Osteoblast (primary cell): ENCODE data around the gene PTBP1. TPM values are rescaled to one million over a fixed set of nuclear protein-coding genes. Genes with fewer than 3 reads are reported as not detected.
"Not testable (repeated sequence)": the region's sequence is repeated elsewhere in the genome, so short reads cannot be mapped to it uniquely, and the experiment has no call there.

Experiments
- DNase-seq: peaks from one replicate; pipeline ENCODE4 v3.0.0; 2011; ENCODE audit warnings: low spot score, mixed read lengths; ENCODE audit not compliant: insufficient read length; ENCODE audit errors: missing footprints
- H2AFZ ChIP-seq: 2 replicates; pipeline ENCODE4 v1.6.0; 2011; ENCODE audit warnings: mild to moderate bottlenecking, low read length
- H3K27ac ChIP-seq: 2 replicates; pipeline ENCODE4 v1.5.1; 2011; ENCODE audit warnings: mild to moderate bottlenecking, low read depth, low read length, moderate library complexity
- H3K27me3 ChIP-seq: 2 replicates; pipeline ENCODE4 v1.6.0; 2012; ENCODE audit warnings: mild to moderate bottlenecking, control low read depth, inconsistent platforms, low read length, moderate library complexity; ENCODE audit not compliant: insufficient read depth
- H3K36me3 ChIP-seq: 2 replicates; pipeline ENCODE4 v1.5.1; 2011; ENCODE audit warnings: mild to moderate bottlenecking, low read length, control low read depth, moderate library complexity; ENCODE audit not compliant: insufficient read depth
- H3K4me1 ChIP-seq: 2 replicates; pipeline ENCODE4 v1.5.1; 2011; ENCODE audit warnings: mild to moderate bottlenecking, low read length, control low read depth, moderate library complexity; ENCODE audit not compliant: insufficient read depth
- H3K4me2 ChIP-seq: 2 replicates; pipeline ENCODE4 v1.6.0; 2011; ENCODE audit warnings: mild to moderate bottlenecking, low read length; ENCODE audit not compliant: insufficient read depth
- H3K4me3 ChIP-seq: fragments of 200-600 bp; sonication (generic); 3 replicates; pipeline ENCODE4 v1.5.1; 2012; ENCODE audit warnings: mild to moderate bottlenecking, low read length, inconsistent platforms; ENCODE audit not compliant: insufficient read depth
- H3K79me2 ChIP-seq: 2 replicates; pipeline ENCODE4 v1.6.0; 2012; ENCODE audit warnings: mild to moderate bottlenecking, low read length, control low read depth, inconsistent platforms; ENCODE audit not compliant: insufficient read depth
- H3K9me3 ChIP-seq: 2 replicates; pipeline ENCODE4 v1.5.1; 2011; ENCODE audit warnings: low read depth, low read length, control low read depth
- H4K20me1 ChIP-seq: 2 replicates; pipeline ENCODE4 v1.6.0; 2012; ENCODE audit warnings: mild to moderate bottlenecking, low read length, control low read depth; ENCODE audit not compliant: insufficient read depth
- total RNA-seq: library from RNA; depleted of rRNA; stranded (reverse); fragments of >200 nt; gene quantifications from 2 replicates; pipeline ENCODE4 v1.2.3, GENCODE V29; 2012
- TF ChIP-seq, protein P1 (sequence below): IDR thresholded peaks from 2 replicates; pipeline ENCODE4 v1.5.1; 2011; ENCODE audit warnings: mild to moderate bottlenecking, low read depth, low read length, moderate library complexity; ENCODE audit errors: extremely low read depth

Gene PTBP1
- total RNA-seq, 1 donor: 106 TPM

DNA sequence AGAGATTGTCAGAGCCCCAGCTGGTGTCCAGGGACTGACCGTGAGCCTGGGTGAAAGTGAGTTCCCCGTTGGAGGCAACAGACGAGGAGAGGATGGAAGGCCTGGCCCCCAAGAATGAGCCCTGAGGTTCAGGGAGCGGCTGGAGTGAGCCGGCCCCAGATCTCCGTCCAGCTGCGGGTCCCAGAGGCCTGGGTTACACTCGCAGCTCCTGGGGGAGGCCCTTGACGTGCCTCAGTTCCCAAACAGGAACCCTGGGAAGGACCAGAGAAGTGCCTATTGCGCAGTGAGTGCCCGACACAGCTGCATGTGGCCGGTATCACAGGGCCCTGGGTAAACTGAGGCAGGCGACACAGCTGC is 53.7 kb downstream of the PTBP1 start:
- no peaks in the 10 kb centered on the region for H3K79me2 ChIP-seq
- TF ChIP-seq, protein P1, sequence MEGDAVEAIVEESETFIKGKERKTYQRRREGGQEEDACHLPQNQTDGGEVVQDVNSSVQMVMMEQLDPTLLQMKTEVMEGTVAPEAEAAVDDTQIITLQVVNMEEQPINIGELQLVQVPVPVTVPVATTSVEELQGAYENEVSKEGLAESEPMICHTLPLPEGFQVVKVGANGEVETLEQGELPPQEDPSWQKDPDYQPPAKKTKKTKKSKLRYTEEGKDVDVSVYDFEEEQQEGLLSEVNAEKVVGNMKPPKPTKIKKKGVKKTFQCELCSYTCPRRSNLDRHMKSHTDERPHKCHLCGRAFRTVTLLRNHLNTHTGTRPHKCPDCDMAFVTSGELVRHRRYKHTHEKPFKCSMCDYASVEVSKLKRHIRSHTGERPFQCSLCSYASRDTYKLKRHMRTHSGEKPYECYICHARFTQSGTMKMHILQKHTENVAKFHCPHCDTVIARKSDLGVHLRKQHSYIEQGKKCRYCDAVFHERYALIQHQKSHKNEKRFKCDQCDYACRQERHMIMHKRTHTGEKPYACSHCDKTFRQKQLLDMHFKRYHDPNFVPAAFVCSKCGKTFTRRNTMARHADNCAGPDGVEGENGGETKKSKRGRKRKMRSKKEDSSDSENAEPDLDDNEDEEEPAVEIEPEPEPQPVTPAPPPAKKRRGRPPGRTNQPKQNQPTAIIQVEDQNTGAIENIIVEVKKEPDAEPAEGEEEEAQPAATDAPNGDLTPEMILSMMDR: no peak
- H3K9me3 ChIP-seq: no peaks in the 10 kb centered on the region
- H2AFZ ChIP-seq: peak overlapping the region; percentile 81
- no peak for DNase-seq
- no peaks in the 10 kb centered on the region for H3K36me3 ChIP-seq
- H3K27me3 ChIP-seq: peaks cover 23% of the 10 kb centered on the region
- H3K4me3 ChIP-seq: peak overlapping the region; percentile 49
- H3K4me2 ChIP-seq: peak overlapping the region; percentile 65
- H3K4me1 ChIP-seq: peaks cover 3% of the 10 kb centered on the region
- H3K27ac ChIP-seq: no peak overlapping the region
- no peaks in the 10 kb centered on the region for H4K20me1 ChIP-seq

DNA sequence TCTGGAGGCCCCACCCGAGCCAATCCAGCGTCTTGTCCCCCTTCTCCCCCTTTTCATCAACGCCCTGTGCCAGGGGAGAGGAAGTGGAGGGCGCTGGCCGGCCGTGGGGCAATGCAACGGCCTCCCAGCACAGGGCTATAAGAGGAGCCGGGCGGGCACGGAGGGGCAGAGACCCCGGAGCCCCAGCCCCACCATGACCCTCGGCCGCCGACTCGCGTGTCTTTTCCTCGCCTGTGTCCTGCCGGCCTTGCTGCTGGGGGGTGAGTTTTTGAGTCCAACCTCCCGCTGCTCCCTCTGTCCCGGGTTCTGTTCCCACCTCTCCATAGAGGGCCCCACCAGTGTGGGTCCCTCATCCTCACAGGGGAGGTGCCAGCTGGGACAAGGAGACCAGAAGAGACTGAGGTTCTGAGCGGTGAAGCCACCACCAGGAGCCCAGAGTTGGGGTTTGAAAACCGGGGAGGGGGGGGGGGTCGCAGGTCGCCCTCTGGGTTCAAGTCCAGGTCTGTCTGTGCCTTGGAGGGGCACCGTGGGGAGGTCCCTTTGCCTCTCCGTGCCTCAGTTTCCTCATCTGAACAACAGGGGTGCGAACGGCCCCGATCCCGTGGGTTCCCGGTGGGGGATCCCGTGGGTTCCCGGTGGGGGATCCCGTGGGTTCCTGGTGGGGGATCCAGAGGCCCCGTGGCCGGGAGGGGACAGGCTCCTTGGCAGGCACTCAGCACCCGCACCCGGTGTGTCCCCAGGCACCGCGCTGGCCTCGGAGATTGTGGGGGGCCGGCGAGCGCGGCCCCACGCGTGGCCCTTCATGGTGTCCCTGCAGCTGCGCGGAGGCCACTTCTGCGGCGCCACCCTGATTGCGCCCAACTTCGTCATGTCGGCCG is 55.1 kb downstream of the PTBP1 start, which contains the start of gene ELANE:
Gene ELANE (plus strand): TSS at position 168 of the 878 bp plus-strand sequence. CDS start 26 bp downstream, at position 194.
- peak within 1 kb of the TSS; percentile 65 for H3K4me2 ChIP-seq
- H3K9me3 ChIP-seq: no peaks in the 10 kb centered on the region
- no peaks in the 10 kb centered on the region for H3K36me3 ChIP-seq
- DNase-seq: no peak
- no peak within 1 kb of the TSS for H2AFZ ChIP-seq
- H3K79me2 ChIP-seq: no peaks in the 10 kb centered on the region
- TF ChIP-seq, protein P1: no peak
- peaks cover 11% of the 10 kb centered on the region for H3K27me3 ChIP-seq
- no peak within 1 kb of the TSS for H3K4me3 ChIP-seq
- no peak within 1 kb of the TSS for H3K27ac ChIP-seq
- peaks cover 3% of the 10 kb centered on the region for H3K4me1 ChIP-seq
- no peaks in the 10 kb centered on the region for H4K20me1 ChIP-seq

DNA sequence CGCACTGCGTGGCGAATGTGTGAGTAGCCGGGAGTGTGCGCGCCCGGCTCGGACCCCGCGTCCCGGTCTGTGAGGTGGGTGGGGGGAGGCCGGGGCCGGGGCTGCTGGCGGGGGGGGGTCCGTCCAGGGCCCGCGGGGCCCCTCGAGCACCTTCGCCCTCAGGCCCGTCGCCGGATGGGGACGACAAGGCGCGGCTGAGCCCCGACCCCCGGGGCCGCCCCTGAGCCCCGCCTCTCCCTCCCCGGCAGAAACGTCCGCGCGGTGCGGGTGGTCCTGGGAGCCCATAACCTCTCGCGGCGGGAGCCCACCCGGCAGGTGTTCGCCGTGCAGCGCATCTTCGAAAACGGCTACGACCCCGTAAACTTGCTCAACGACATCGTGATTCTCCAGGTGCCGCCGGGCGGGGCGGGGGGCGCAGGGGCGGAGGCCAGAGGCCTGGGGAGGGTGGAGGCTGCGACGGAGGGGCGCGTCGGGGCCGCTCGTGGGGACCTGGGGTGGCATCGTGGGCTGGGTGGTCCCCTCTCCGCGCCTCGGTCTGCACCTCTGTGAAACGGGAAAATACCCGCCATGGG is 55.8 kb downstream of the PTBP1 start:
- H3K27me3 ChIP-seq: peaks cover 4% of the 10 kb centered on the region
- no peaks in the 10 kb centered on the region for H3K36me3 ChIP-seq
- DNase-seq: no peak
- H3K79me2 ChIP-seq: no peaks in the 10 kb centered on the region
- no peaks in the 10 kb centered on the region for H3K4me1 ChIP-seq
- no peaks in the 10 kb centered on the region for H3K9me3 ChIP-seq
- TF ChIP-seq, protein P1: no peak
- H2AFZ ChIP-seq: no peak overlapping the region
- H3K4me3 ChIP-seq: no peak overlapping the region
- H3K4me2 ChIP-seq: no peak overlapping the region
- H4K20me1 ChIP-seq: no peaks in the 10 kb centered on the region
- H3K27ac ChIP-seq: no peak overlapping the region

DNA sequence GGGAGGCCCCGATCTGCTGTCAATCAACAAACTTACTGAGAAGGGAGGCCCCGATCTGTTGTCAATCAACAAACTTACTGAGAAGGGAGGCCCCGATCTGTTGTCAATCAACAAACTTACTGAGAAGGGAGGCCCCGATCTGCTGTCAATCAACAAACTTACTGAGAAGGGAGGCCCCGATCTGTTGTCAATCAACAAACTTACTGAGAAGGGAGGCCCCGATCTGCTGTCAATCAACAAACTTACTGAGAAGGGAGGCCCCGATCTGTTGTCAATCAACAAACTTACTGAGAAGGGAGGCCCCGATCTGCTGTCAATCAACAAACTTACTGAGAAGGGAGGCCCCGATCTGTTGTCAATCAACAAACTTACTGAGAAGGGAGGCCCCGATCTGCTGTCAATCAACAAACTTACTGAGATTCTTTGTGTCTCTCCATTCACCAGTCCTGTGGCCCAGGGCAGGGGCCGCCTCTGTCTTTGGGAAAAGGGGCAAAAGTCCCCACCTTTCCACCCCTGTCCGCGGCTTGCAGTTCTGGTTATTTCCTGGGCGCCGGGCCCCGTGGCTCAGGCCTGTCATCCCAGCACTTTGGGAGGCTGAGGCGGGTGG is 56.5 kb downstream of the PTBP1 start:
- H3K4me3 ChIP-seq, H4K20me1 ChIP-seq, H2AFZ ChIP-seq, H3K27me3 ChIP-seq, H3K36me3 ChIP-seq, H3K79me2 ChIP-seq, H3K4me2 ChIP-seq, H3K4me1 ChIP-seq, H3K9me3 ChIP-seq, H3K27ac ChIP-seq, DNase-seq: not testable (repeated sequence)
